ENCODE measurements around the gene PPP4R3B. TPM values are rescaled to one million over a fixed set of nuclear protein-coding genes. Genes with fewer than 3 reads are reported as not detected.

PPP4R3B gene
- total RNA-seq, result 30.0 and 50.1 TPM in 2 replicates

GRCh38 chr2:55617175-55618024 lies at the start of gene PPP4R3B:
Gene PPP4R3B, minus strand, starts transcription at chr2:55617622. Its CDS starts 337 bp downstream, at chr2:55617285.

Other genes starting within 250 kb of the PPP4R3B start
- 25.3 and 72.7 TPM in 2 replicates for gene CCDC88A, start 197.8 kb downstream of the PPP4R3B start, total RNA-seq
- 11.2 and 11.3 TPM in 2 replicates for gene CFAP36, start 97.9 kb downstream of the PPP4R3B start, total RNA-seq
- gene PNPT1, start 76.2 kb upstream of the PPP4R3B start, total RNA-seq, result 13.3 and 25.0 TPM in 2 replicates

Data from bladder microvascular endothelial cell (primary cell).